Testis (tissue), 3 donors: ENCODE data around the gene TMEM54. TPM values are rescaled to one million over a fixed set of nuclear protein-coding genes. Genes with fewer than 3 reads are reported as not detected.

ENCODE experiments used
- DNase-seq: peaks from one replicate; pipeline ENCODE4 v3.0.0-alpha.2; 2019
- H3K27ac ChIP-seq, 2 donors: fragments of 200-600 bp; sonication (generic); one replicate each; pipeline ENCODE4 v1.5.1; 2019
- H3K27me3 ChIP-seq: fragments of 200-600 bp; sonication (generic); one replicate; pipeline ENCODE4 v1.5.1; 2019
- H3K36me3 ChIP-seq: fragments of 200-600 bp; sonication (generic); one replicate; pipeline ENCODE4 v1.5.1; 2017; ENCODE audit warnings: low read depth; ENCODE audit errors: missing control alignments
- H3K4me1 ChIP-seq: fragments of 200-600 bp; sonication (generic); one replicate; pipeline ENCODE4 v1.5.1; 2019
- H3K4me3 ChIP-seq, 2 donors: fragments of 200-600 bp; sonication (generic); one replicate each; pipeline ENCODE4 v1.5.1; 2017 to 2019
- H3K9me3 ChIP-seq: fragments of 200-600 bp; sonication (generic); one replicate; pipeline ENCODE4 v1.5.1; 2017
- POLR2A ChIP-seq: fragments of 450-650 bp; IDR thresholded peaks from one replicate; pipeline ENCODE4 v1.6.1; 2017; ENCODE audit warnings: antibody characterized with exemption, mild to moderate bottlenecking, moderate library complexity
- WGBS, 2 donors: methylation state at CpG; one replicate each; pipeline ENCODE4 v1.1.5; 2018; 5-methylcytosine and 5-hydroxymethylcytosine counted together
- intact Hi-C: fragments of 100-400 bp; cut with DNase I; formaldehyde crosslinking; loops from one replicate; pipeline ENCODE4 v1.15.1; 2023; ENCODE audit warnings: low total_unique reads
- polyA plus RNA-seq: library from polyadenylated mRNA; stranded (reverse); fragments of 350-450 nt; fragmentation: Illumina TruSeq; extraction: RNeasy Lipid Tissue Mini Kit (QIAGEN cat#74804); gene quantifications from one replicate; pipeline ENCODE4 v1.2.3, GENCODE V29; 2014; ENCODE audit warnings: low read depth, low replicate concordance; ENCODE audit not compliant: insufficient read depth
- total RNA-seq, 2 donors: library from RNA; depleted of rRNA; stranded (reverse); fragments of >200 nt; gene quantifications; one replicate each; pipeline ENCODE4 v1.2.3, GENCODE V29; 2016
- TF ChIP-seq, protein P1 (sequence below), 3 experiments: fragments of 450-650 bp in 2 of 3; fragments of 200-600 bp in 1 of 3; sonication (generic) in 1 of 3; IDR thresholded peaks; one replicate each; pipeline ENCODE4 v1.5.1; 2016 to 2019; ENCODE audit warnings: antibody characterized with exemption in 3 of 3, mild to moderate bottlenecking in 2 of 3, moderate library complexity in 1 of 3

The TMEM54 gene
- total and polyA plus RNA-seq, 3 donors from 2014 or later, result 18.7 to 24.0 (median 23.0) TPM

DNA sequence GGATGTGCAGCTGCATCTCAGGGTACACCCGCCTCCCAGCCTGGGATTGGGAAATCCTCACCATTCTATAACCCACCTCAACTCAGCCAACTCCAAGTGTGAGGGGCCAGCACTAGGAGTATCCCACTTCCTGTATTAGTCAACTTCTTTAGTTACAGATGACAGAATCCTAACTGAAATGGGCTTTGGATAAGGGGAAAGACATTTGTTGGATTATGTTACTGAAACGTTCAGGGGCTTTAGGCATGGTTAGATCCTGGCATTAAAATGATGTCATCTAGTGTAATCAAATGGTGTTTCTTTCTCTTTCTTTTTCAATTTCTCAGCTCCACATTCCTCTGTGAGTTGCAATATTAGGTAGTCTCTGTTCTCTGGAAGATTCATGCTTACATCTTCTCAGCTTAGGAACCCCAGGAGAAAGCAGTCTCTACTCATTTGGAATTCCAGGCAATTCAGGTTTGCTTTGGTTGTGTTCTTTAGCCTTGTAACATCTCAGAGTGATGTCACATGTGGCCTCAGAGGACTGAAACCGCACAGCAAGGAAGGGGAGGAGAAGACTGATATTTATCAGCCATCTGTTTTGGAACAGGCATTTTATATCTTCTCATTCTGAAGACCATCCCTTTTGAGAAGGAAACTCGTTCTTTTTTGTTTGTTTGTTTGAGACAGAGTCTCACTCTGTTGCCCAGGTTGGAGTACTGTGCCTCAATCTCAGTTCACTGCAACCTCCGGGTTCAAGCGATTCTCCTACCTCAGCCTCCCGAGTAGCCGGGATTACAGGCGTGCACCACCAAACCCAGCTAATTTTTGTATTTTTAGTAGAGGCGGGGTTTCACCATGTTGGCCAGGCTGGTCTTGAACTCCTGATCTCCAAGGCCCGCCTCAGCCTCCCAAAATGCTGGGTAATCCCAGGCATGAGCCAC is 18.9 kb upstream of the TMEM54 start:
- no peaks in the 10 kb centered on the region for H3K27me3 ChIP-seq
- no peak for TF ChIP-seq POLR2A
- TF ChIP-seq, protein P1, sequence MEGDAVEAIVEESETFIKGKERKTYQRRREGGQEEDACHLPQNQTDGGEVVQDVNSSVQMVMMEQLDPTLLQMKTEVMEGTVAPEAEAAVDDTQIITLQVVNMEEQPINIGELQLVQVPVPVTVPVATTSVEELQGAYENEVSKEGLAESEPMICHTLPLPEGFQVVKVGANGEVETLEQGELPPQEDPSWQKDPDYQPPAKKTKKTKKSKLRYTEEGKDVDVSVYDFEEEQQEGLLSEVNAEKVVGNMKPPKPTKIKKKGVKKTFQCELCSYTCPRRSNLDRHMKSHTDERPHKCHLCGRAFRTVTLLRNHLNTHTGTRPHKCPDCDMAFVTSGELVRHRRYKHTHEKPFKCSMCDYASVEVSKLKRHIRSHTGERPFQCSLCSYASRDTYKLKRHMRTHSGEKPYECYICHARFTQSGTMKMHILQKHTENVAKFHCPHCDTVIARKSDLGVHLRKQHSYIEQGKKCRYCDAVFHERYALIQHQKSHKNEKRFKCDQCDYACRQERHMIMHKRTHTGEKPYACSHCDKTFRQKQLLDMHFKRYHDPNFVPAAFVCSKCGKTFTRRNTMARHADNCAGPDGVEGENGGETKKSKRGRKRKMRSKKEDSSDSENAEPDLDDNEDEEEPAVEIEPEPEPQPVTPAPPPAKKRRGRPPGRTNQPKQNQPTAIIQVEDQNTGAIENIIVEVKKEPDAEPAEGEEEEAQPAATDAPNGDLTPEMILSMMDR (IDR thresholded peaks at IDR 0.05), result no peak

DNA sequence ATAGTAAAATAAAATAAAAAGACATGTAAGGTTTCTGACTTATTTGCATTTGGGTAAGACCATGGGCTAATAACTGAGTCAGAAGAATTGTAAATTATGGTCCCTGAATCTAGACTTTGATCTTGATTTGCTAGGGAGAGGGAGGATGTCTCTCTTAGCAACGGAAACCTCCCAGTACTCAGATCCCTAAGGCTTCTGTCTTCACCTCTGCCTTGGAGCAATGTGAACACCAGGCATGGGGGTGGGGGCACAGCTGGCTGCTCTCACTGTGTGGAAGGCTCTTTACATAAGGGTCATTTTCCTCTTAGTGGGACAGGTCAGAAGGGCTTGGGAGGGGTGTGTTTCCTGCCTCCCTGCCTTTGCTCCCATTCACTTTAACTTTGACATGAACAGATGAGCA is 17.0 kb upstream of the TMEM54 start:
- H3K27me3 ChIP-seq, result no peaks in the 10 kb centered on the region
- DNase-seq, result no peak
- peaks cover 5% of the 10 kb centered on the region for H3K4me1 ChIP-seq
- no peak overlapping the region for H3K27ac ChIP-seq
- no peaks in the 10 kb centered on the region for H3K9me3 ChIP-seq
- no peaks in the 10 kb centered on the region for H3K36me3 ChIP-seq
- no peak overlapping the region for H3K4me3 ChIP-seq
- no peak for TF ChIP-seq POLR2A
- TF ChIP-seq, protein P1 (IDR thresholded peaks at IDR 0.05), result no peak
- intact Hi-C loops, result no loop called here
- 48 to 50% methylated on average over 1 of the region's 1 CpG for WGBS, 2 donors

More for the DNA sequence above, 18.9 kb upstream of the TMEM54 start:
- 88 to 89% methylated on average over 11 of the region's 11 CpGs for WGBS, 2 donors
- intact Hi-C loops, result no loop called here
- Histone ChIP-seq H3K36me3 (no peaks in the 10 kb centered on the region), H3K27ac (no peak overlapping the region), H3K4me3 (no peak overlapping the region), H3K4me1 (peaks cover 10% of the 10 kb centered on the region), H3K9me3 (no peaks in the 10 kb centered on the region)
- DNase-seq, result no peak

DNA sequence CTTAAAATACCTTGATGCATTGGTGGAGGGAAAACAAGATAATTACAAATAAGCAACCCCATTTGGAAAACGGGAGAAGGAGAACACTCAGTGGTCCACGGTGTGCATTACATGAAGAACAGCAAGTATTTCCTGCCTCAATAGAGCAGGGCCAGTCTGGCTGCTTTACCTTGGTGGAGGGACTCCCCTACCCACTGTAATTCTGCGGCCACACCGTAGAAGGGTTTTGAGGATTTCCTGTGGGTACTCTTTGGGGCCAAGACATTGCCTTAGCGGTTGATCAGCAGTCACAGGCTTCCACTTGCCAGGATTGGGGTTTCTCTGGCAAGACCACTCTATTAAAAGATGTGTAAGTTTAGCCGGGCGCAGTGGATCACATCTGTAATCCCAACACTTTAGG is 16.3 kb upstream of the TMEM54 start:
- 76 to 85% methylated on average over 7 of the region's 7 CpGs for WGBS, 2 donors
- H3K27ac ChIP-seq, result no peak overlapping the region

DNA sequence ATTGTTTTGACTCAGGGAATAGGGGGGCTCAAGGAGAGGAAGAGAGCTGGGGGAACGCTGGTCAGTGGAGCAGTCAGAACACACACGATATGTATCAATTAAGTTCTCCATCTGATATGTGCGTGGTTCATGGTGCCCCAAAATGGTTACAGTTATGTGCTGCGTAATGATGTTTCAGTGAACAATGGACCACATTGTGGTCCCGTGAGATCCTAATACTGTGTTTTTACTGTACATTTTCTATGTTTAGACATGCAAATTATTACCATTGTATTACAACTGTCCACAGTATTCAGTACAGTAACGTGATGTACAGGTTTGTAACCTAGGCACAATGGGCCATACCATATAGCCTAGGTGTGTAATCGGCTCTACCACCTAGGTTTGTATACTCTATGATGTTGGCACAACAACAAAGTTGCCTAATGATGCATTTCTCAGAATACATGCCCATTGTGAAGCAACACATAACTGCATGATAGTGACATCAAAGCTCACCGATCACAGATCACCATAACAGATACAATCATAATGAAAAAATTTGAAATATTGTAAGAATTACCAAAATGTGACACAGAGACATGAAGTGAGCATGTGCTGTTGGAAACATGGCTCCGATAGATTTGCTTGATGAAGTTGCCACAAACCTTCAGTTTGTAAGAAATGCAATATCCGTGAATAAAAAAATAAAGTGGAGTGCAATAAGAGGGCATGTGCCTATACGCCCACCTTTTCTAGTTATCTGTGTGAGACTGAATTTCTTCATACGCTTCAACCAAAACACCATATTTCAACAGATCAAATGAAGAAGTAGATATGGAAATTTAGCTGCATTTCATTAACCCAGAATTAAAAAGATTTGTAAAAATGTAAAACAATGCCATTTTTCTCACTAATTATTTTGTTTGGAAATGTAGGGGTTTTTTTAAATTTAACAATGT is 14.8 kb upstream of the TMEM54 start:
- Histone ChIP-seq H3K4me1 (peaks cover 5% of the 10 kb centered on the region), H3K9me3 (no peaks in the 10 kb centered on the region), H3K27me3 (no peaks in the 10 kb centered on the region), H3K27ac (no peak overlapping the region), H3K4me3 (no peak overlapping the region), H3K36me3 (no peaks in the 10 kb centered on the region)
- intact Hi-C loops, result no loop called here
- TF ChIP-seq, protein P1 (IDR thresholded peaks at IDR 0.05), result no peak
- no peak for TF ChIP-seq POLR2A
- DNase-seq, result no peak
- 77 to 78% methylated on average over 12 of the region's 12 CpGs for WGBS, 2 donors

More for the DNA sequence above, 16.3 kb upstream of the TMEM54 start:
- H3K27me3 ChIP-seq, result no peaks in the 10 kb centered on the region
- TF ChIP-seq, protein P1 (IDR thresholded peaks at IDR 0.05), result no peak
- TF ChIP-seq POLR2A, result no peak
- H3K4me3 ChIP-seq, result no peak overlapping the region
- no peaks in the 10 kb centered on the region for H3K9me3 ChIP-seq
- no peak for DNase-seq
- intact Hi-C loops, result no loop called here
- H3K4me1 ChIP-seq, result peaks cover 5% of the 10 kb centered on the region
- H3K36me3 ChIP-seq, result no peaks in the 10 kb centered on the region
